ENCODE data around the gene SLC24A2. TPM values are rescaled to one million over a fixed set of nuclear protein-coding genes. Genes with fewer than 3 reads are reported as not detected.

SLC24A2 gene
- total and polyA plus RNA-seq, 2 of the 8 experiments (the other 6 are each of a cell fraction or from before 2014, with no cell fraction given): 2.8 to 6.5 TPM

DNA sequence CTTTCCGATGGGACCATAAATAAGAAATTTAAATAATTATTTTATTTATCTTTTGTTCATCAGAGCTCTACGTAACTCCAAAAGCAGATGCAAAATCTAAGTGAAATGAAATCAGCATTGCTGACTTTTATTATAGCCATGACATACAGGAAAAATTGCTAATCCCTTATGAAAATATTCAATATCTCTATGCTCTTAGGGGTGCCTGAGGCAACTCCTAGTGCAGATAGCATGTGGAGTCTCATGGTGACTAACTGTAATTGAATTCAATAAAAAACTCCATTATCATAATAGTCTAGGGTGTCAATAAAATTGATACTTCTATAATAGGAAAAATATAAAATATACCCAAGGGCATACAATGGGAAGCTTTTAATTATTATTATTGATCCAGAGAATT is 42.6 kb downstream of the SLC24A2 start:
- H3K9me3 ChIP-seq (ENCODE audit: insufficient read depth in 2 of 2, low read depth in 1 of 2, low read length in 1 of 2): no peaks in the 10 kb centered on the region
- no peak overlapping the region for H3K4ac ChIP-seq (replicated peaks; ENCODE audit: insufficient read length, low read depth, low read length)
- no peaks in the 10 kb centered on the region for H3K36me3 ChIP-seq (ENCODE audit: control insufficient read depth in 2 of 4, insufficient read depth in 4 of 4, low read length in 3 of 4)
- POLR2A ChIA-PET (ENCODE audit: partially characterized antibody): no interaction called here
- no peak overlapping the region for H2AFZ ChIP-seq (ENCODE audit: low read length)
- H2BK120ac ChIP-seq (replicated peaks; ENCODE audit: low read depth, low read length): no peak overlapping the region
- no peak for TF ChIP-seq SIN3A (conservative IDR thresholded peaks at IDR 0.05 in 1 of 2, IDR thresholded peaks at IDR 0.05 in 1 of 2; ENCODE audit: low read depth in 1 of 2, low read length in 2 of 2)
- no peak for TF ChIP-seq CHD1 (IDR thresholded peaks at IDR 0.05; ENCODE audit: low read depth, low read length)
- TF ChIP-seq POU5F1 (IDR thresholded peaks at IDR 0.05; ENCODE audit: low read depth, low read length): no peak
- no peak for TF ChIP-seq TCF12 (IDR thresholded peaks at IDR 0.05; ENCODE audit: low read depth, low read length)
- no peak for TF ChIP-seq SP1 (IDR thresholded peaks at IDR 0.05; ENCODE audit: low read depth, low read length)
- TF ChIP-seq GTF2F1 (IDR thresholded peaks at IDR 0.05; ENCODE audit: borderline replicate concordance, low read depth, low read length): no peak
- TF ChIP-seq SIRT6 (IDR thresholded peaks at IDR 0.05; ENCODE audit: low read length): no peak
- no peak for TF ChIP-seq RFX5 (IDR thresholded peaks at IDR 0.05; ENCODE audit: borderline replicate concordance, low read depth, low read length)
- no peak for TF ChIP-seq JUN (IDR thresholded peaks at IDR 0.05; ENCODE audit: low read depth, low read length)
- no peak for TF ChIP-seq ZNF274 (IDR thresholded peaks at IDR 0.05; ENCODE audit: borderline replicate concordance, extremely low read depth, low read length)
- DNase-seq (ENCODE audit: low read depth in 1 of 2, low spot score in 2 of 2): no peak
- H3K79me1 ChIP-seq (ENCODE audit: low read depth, low read length): no peaks in the 10 kb centered on the region
- no peak overlapping the region for H3K18ac ChIP-seq (ENCODE audit: extremely low read depth, low read length)
- no peak overlapping the region for H2BK12ac ChIP-seq (ENCODE audit: low read depth, low read length)
- 95% methylated on average over 2 of the region's 2 CpGs; no CpG with 5 or more reads in 1 of the 2 experiments for WGBS, 2 experiments (ENCODE audit: extremely low coverage in 1 of 2, insufficient coverage in 1 of 2, insufficient read length in 1 of 2, insufficient replicate concordance in 2 of 2, low coverage in 1 of 2, low lambda C conversion rate in 2 of 2, missing lambda C conversion rate in 1 of 2)
- H2AK5ac ChIP-seq (ENCODE audit: low read depth, low read length): no peak overlapping the region
- H3K4me3 ChIP-seq (ENCODE audit: extremely low read depth in 1 of 4, insufficient read depth in 2 of 4, low read depth in 3 of 4, low read length in 4 of 4): no peak overlapping the region
- no peak overlapping the region for H3K14ac ChIP-seq (ENCODE audit: insufficient read length)
- H3K27ac ChIP-seq (ENCODE audit: low read depth, low read length): no peak overlapping the region
- H3K23me2 ChIP-seq (ENCODE audit: low read depth, low read length): no peaks in the 10 kb centered on the region; the same call in 1 of the 2 replicates
- CTCF ChIA-PET (ENCODE audit: partially characterized antibody): no interaction called here
- FAIRE-seq: no peak
- no peak overlapping the region for H3K56ac ChIP-seq (replicated peaks; ENCODE audit: insufficient read length, low read depth, low read length)
- H2BK5ac ChIP-seq (ENCODE audit: low read depth, low read length): no peak overlapping the region
- H4K20me1 ChIP-seq (replicated peaks in 1 of 2; ENCODE audit: control insufficient read depth in 1 of 2, insufficient read depth in 2 of 2, low read length in 2 of 2): no peaks in the 10 kb centered on the region
- H2BK20ac ChIP-seq (ENCODE audit: low read length): no peak overlapping the region
- H3K9ac ChIP-seq (replicated peaks in 1 of 4; ENCODE audit: extremely low read depth in 1 of 4, low read depth in 3 of 4, low read length in 3 of 4): no peak overlapping the region
- H4K91ac ChIP-seq (replicated peaks; ENCODE audit: insufficient read length, low read length): no peak overlapping the region
- no peak overlapping the region for H4K5ac ChIP-seq (ENCODE audit: insufficient read length, low read depth, low read length)
- H3K23ac ChIP-seq (ENCODE audit: insufficient read length): no peak overlapping the region
- no peaks in the 10 kb centered on the region for H3K79me2 ChIP-seq (ENCODE audit: control insufficient read depth in 1 of 2, insufficient read depth in 2 of 2, low read length in 2 of 2)
- no peaks in the 10 kb centered on the region for H3K27me3 ChIP-seq (replicated peaks in 1 of 4; ENCODE audit: control insufficient read depth in 3 of 4, extremely low read depth in 1 of 4, insufficient read depth in 3 of 4, low read length in 3 of 4)
- no peak overlapping the region for H3K4me2 ChIP-seq (ENCODE audit: insufficient read depth in 1 of 2, low read depth in 2 of 2, low read length in 2 of 2)
- H4K8ac ChIP-seq (ENCODE audit: extremely low read depth, insufficient read depth, low read length): no peak overlapping the region
- H2BK15ac ChIP-seq (ENCODE audit: low read length): no peak overlapping the region
- peaks cover 0 to 7% (median 4%) of the 10 kb centered on the region in 4 experiments; a peak in 3 of 7 replicates for H3K4me1 ChIP-seq (replicated peaks in 1 of 4; ENCODE audit: control insufficient read depth in 3 of 4, insufficient read depth in 4 of 4, low read length in 3 of 4)
